HepG2 (cell line): Measurements from ENCODE around the gene NOS1AP.

Experiments used
- POLR2A ChIP-seq, 2 experiments: IDR thresholded peaks; 2 replicates each; pipeline ENCODE4 v1.6.1; 2011; ENCODE audit warnings: low read depth in 2 of 2, low read length in 2 of 2, mild to moderate bottlenecking in 1 of 2, moderate library complexity in 1 of 2; ENCODE audit not compliant: insufficient read depth in 1 of 2
- TF ChIP-seq, protein P1 (sequence below): sonication (generic); formaldehyde crosslinking; IDR thresholded peaks from 2 replicates; pipeline ENCODE4 v1.4.0; 2020; ENCODE audit warnings: missing genetic modification reagents

DNA sequence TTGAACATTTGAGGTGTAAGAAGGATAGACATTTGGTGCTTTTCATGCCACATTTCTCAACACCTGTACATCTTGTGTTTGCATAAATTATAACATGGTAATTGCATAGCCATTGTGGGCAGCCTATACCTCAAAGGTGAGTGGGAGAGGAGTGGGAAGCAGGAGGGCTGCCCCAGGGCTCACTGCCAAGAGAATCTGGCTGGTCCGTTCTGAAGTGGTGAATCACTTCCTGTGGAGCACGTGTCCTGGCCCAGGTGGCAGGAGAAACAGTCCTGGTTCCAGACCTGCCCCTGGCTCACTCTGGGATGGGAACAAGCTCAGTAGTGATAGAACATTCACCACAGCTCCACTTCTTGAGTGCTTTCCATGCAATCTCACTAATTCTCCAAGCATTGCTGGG lies 34.2 kb upstream of the NOS1AP start:
- TF ChIP-seq POLR2A (IDR thresholded peaks at IDR 0.05; ENCODE audit: insufficient read depth in 1 of 2, low read depth in 2 of 2, low read length in 2 of 2) = no peak
- TF ChIP-seq, protein P1, sequence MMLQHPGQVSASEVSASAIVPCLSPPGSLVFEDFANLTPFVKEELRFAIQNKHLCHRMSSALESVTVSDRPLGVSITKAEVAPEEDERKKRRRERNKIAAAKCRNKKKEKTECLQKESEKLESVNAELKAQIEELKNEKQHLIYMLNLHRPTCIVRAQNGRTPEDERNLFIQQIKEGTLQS (CRISPR knock-in tag) = no peak
